GM19239 (cell line): Measurements from ENCODE around the gene OR9Q1.

ENCODE experiments used
- DNase-seq: peaks from one replicate; pipeline ENCODE4 v3.0.0; 2011; ENCODE audit warnings: low spot score; ENCODE audit not compliant: insufficient read length
- FAIRE-seq: peaks from 2 replicates; lab custom pipeline; 2011; peaks lifted over from hg19 to GRCh38; lab: Jason Lieb, UNC

The OR9Q1 gene

DNA sequence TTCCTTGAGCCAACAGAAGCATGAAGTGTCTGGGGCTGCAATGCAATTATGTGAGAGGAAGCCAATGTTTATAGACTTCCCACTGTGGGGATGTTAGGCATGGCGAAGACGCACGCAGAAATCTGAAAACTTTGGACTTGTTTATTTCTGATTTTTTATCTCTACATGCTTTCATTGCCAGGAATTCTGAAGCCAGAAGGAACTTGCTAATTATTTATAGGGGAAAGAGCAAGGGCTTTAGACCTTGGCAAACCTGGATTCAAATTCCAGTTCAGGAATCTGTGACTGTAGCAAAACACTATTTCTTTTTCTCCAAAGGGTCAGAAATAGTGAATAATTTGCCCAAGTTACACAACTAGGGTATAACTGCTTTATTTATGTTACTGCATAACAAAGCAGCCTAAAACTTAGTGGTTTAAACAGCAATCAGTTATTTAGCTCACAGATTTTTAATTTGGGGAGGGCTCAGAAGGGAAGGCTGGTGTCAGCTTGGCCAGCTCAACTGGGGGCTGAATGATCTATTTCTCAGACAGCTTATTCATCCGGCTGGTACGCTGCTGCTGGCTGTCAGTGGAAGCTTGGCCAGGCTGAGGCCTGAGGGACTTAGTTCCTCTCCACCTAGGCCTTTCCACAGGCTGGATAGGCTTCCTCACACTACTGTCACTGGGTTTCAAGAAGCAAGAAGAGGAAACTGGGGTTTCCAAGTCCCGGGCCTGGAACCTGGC is 5.2 kb downstream of the OR9Q1 start:
- DNase-seq (no peak), FAIRE-seq (no peak)

DNA sequence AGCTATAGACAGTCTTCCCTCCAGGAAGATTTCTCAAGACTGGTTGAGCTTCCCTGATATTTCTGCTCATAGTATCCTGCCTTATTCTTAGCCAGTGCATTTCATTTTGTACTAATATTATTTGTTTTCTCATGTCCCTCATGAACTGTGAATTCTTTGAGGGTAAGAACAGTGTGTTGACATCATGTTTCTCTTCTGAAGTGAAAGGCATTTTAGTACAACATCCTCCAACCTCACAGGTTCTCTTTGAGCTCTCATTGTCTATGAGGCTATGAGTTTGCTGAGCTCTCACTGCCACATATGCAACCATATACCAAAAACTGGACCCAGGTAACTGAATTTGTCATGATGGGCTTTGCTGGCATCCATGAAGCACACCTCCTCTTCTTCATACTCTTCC is 7.0 kb downstream of the OR9Q1 start, which contains the start of gene OR6Q1:
Gene OR6Q1, plus strand, starts transcription at position 301 of the 400 bp plus-strand sequence. Its CDS starts 0 bp downstream, at position 301.
- FAIRE-seq = no peak

DNA sequence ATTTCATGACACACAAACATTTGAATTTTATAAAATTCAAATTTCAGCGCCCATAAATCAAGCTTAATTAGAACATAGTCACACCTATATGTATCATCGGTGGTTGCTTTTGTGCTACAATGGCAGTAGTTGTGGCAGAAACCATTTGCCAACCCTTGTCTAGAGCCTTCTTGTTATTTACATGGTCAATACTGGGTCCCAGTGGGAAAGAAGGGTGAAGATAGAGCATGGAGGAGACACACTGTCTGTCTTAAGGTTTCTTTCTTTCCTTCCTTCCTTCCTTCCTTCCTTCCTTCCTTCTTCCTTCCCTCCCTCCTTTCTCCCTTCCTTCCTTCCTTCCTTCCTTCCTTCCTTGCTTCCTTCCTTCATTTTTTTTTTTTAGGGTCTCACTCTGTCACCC is 10.8 kb downstream of the OR9Q1 start:
- no peak for DNase-seq
- FAIRE-seq = no peak

More for the DNA sequence above, 7.0 kb downstream of the OR9Q1 start, which contains the start of gene OR6Q1:
- DNase-seq = no peak

DNA sequence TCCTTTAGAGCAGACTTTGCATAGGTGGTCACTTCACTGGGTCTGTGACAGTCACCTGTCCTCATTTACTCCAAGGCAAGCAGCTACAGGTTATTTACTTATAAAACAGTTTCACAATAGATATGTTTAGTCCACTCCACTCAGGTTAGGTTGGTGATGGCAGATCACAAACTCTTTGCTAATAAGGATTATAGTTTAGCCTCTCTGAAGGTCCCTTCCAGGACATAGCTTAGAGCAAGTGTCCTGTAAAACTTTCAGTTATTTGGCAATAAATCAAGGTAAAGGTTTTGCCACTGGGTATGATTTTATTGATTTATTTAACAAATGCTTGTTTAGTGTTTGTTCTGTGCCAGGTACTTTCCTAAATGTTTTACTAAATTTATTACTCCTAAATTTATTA is 15.9 kb downstream of the OR9Q1 start:
- FAIRE-seq (no peak), DNase-seq (no peak)

DNA sequence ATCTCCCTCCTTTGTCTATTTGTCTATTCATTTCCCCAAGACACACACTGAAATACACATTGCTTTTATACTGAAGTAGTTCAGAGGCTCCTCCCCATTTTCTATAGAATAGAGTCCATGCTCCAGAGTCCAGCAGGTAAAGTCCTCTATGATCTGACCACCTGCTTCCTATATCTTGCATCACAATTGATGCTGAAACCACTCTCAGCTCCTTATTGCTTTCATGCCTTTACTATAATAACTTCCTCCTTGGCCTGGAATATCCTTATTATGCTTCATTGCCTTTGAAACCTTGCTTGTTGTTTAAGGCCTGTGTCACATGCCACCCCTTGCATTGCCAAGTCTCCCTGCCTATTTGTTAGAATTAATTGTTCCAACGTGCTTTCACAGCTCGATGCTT is 19.7 kb downstream of the OR9Q1 start:
- no peak for DNase-seq
- no peak for FAIRE-seq

DNA sequence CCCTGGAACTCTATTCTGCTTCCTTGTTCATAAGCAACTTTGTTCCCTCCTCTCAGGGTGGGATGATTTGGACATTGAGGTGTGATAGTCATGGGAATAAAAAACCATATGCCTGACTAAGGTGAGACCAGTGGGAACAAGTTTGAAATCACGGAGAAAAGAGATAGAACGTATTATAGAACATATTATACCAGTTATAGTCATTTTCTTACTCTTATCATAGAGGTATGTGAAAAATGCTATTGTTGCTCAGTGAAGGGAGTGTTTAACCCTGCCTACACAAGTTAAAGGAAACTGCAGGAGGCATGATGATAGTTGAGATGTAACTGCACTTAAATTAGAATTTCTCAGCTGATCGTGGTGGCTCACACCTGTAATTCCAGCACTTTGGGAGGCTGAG is 22.6 kb downstream of the OR9Q1 start:
- no peak for FAIRE-seq

DNA sequence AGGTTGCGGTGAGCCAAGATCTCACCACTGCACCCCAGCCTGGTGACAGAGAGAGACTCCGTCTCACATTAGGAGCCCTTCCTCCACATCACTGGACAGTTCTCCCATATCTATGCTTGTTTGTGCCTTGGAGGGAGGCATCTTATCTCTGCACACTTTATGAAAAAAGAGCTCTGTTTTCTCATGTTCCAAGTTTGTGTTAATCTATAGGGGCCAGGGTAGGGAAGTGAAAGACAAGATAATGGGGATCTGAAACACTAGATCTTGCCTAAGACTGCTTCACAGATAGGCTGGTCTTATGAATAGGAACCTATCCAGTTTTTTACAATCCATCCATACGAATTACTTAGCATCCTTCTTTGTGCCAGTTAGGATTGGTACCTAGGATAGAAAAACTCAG is 24.1 kb downstream of the OR9Q1 start:
- FAIRE-seq = no peak
- DNase-seq = no peak

More for the DNA sequence above, 22.6 kb downstream of the OR9Q1 start:
- DNase-seq = no peak

DNA sequence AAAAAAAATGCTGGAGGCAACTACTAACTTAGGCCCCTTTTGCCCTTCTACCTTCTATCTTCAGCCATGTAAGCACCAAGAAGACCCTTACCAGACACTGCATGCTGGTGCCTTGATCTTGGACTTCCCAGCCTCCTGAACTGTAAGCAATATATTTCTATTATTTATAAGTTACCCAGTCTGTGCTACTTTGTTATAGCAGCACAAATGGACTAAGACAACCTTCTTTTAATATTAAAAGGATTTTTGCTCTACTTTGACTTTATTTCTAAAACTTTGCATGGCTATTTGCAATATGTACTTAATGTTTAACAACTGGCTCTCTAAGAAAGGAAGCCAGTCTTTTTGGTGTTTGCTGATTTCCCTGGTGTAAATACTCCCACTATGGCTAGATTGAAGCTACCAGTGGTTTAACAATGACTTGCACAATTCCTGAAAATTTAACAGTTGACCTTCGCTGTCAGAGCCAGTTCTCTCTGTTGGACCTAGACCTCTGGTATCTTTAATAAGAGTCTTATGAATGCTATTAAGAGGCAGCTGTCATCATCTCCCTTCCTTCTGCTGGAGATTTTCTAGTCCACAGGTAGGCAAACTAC is 32.2 kb downstream of the OR9Q1 start:
- no peak for FAIRE-seq
- no peak for DNase-seq

DNA sequence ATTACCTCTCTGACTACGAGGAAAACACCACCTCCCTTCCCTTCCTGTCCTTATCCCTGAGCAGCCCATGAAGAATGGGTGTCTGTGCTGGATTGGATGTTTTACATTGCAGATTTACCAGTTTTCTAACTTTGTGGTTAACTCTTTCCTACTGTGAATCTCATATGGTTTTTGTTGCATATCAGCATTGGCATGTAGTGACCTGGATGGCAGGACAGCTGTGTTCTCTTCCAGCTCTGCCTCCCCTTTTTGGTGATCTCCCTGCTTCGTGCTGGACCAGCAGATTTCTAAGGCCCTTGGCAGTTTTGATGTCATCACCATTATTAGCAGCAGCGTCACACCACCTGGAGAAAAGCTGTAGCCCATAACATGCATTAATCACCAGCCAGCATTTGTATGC is 33.8 kb downstream of the OR9Q1 start:
- no peak for FAIRE-seq
- no peak for DNase-seq

DNA sequence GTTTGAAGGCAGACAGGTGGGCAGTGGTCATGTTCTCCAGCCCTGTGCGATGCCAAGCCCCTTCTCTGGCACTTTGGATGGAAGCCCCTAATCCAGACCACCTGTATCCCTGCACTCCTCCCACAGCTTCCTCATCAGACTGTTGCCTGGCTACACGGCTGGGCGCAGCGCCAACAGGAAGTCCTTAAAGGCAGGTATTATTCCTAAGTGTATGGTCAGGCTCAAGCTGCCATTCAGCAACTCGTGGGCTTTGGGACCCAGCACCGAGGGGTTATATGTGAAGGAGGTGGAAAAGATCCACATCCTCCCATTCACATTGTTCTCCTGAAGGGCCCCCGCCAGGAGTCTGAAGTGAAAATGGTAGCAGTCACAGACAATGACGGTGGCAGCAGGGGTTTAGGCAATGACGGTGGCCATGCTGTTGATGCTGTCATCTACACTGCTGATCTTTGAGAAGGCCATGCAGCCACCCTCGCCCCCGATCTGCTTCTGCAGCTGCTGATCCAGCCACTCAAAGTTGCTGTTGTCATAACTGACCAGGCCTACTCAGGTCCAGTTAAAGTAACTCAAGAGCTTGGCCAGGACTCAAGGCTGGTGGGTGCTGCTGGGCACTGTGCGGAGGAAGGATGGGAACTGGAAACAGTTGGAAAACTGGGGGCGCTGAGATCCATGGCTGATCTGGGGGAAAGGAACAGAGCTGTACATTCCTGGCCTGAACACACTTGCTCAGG is 34.8 kb downstream of the OR9Q1 start:
- FAIRE-seq (no peak), DNase-seq (no peak)

DNA sequence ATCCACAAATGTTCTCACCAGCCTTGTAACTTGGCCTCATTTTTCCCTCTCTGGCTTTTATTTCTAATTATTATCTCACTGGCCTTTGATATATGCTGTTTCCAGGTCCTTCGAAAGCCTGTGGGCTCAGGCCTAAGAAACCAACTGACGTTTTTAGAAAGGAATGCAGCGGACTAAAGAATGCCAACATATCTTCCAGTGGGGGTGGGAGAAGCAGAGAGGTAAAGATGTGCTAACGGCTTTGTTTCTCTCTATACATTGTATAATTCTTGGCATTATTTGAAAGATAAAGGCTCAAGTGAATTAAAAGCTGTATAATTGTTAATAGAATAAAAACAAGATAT is 35.3 kb downstream of the OR9Q1 start:
- DNase-seq (no peak), FAIRE-seq (no peak)

DNA sequence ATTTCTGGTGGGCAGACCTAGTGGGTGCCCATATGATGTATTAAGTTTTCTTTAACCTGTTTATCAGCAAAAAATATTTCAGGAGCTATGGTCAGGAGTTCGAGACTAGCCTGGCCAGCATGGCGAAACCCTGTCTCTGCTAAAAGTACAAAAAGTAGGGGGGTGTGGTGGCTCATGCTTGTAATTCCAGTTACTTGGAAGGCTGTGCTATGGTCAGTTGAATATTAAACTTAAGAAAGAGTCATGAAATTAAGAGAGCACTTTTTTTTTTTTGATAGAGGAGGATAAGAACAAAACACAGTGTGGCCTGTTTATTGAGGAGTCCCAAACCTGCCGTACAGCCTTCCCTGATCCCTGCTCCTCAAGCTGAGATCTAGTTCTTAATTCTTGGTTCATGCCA is 36.9 kb downstream of the OR9Q1 start:
- FAIRE-seq = no peak
- no peak for DNase-seq

DNA sequence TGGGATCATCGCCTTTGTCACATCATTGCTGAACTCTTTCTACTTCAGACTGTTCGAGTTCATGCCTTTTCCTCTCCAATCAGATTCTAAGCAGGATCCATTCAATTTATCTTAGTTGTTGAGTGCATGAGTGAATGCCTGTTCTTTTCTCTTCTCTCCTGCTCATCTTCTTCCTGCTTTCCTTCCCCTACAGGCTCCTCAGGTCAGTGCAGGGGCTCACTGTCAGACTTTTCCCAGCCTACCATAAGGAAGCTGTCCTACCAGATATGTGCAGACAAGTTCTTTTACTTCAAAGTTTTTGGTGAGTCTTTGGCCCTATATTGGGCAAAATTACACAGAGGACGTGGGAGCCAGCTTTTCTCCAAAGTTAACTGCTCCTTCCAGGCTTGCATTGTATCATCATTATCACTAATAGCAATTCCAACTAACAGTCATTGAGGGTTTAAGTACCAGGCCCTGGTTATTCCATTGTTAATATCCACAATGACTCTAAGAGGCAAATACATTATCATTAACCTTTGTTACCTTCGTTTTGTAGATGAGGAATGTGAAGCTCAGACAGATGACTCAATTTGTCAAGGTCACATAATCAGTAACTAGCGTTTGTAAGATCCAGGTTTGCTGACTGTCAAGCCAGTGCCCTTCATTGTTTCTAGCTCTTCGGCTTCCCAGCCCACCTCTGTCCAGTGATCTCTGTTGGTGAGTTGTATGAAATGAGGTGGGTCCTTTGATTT is 37.4 kb downstream of the OR9Q1 start:
- FAIRE-seq (no peak), DNase-seq (no peak)

DNA sequence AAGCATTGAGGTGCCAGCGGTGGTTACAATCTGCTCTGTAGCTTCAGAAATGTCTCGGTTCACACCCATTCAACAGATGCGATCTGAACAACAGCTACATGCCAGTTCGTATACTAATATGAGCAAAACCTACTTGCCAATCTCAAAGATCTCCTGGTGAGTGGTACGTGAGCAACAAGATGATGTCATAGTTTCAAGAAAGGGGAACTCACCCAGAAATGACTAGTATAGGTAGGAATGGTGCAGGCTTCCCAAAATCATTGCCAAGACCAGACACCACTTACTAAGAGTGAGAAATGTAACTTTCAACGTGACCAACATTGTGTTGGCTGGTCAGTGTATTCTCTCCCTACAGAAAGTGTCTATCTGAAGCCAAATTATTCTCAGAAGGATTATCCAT is 38.1 kb downstream of the OR9Q1 start:
- DNase-seq (no peak), FAIRE-seq (no peak)

DNA sequence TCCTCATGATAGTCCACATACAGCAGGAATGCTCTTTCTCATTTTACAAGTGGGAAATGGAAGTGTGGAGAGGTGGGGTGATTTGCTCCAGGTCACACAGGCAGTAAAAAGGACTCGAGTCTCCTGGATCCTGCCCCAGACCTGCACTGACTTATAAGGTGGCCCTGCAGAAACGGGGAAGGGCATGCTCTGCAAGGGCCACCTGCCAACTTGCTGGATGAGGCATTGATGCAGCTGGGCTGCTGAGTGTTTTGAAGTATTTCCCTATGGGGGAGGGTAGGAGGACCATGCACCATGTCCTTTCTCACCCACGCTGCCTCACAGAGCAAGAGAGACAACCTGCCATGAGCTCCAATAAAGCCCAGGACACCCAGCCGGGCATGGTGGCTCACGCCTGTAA is 44.0 kb downstream of the OR9Q1 start:
- FAIRE-seq = no peak
- no peak for DNase-seq

DNA sequence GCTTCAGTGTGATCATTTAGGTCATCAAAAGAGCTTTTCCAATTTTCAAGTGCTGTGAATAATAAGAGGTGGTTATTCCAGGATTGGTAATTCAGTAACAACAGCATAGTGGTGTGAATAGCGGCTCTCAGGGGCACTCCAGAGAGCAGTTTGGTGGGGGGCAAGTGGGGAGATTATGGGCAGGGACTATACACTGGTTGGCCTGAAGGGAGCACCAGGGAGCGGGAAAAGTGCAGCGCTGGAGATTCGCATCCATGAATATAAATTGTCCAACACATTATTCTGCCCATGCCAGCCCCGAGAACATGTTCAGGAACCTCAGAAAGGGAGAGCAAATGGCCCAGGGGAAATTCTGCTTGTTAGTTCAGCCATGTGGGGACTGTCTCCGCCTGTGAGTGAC is 45.0 kb downstream of the OR9Q1 start:
- DNase-seq (no peak), FAIRE-seq (no peak)

DNA sequence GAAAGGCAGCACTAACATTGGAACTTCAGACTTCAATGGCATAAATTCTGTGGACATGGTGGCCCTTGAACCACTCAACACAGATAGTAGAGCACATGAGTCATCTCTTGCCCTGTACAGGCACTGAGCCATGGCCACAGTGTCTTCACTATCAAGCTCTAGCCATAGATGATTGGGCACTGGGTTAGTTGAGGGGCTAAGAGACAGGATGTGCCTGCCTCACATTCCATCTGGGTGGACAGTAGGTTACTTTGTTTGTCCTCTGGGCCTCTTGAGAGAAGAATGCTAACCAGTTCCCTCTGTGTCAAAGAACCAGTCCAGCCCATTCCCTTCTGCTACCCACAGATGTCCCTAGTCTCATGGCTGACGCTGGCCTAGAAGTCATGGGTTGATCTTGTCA is 46.9 kb downstream of the OR9Q1 start:
- DNase-seq = no peak
- no peak for FAIRE-seq

DNA sequence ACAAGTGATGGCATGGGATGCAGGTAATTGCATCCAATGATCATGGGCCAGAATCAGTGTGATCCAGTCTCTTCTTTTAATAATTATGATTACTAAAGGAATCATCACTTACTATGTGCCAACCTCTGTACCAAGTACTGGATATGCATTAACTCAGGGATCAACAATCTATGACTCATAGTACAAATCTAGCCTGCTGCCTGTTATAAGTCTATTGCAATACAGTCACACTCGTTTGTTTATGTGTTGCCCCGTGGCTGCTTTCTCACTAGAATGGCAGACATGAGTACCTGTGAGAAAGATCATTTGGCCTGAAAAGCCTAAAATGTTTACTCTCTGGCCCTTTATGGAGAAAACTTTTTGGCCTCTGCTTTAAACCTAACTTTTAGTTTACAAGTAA is 52.1 kb downstream of the OR9Q1 start:
- FAIRE-seq (no peak), DNase-seq (no peak)

DNA sequence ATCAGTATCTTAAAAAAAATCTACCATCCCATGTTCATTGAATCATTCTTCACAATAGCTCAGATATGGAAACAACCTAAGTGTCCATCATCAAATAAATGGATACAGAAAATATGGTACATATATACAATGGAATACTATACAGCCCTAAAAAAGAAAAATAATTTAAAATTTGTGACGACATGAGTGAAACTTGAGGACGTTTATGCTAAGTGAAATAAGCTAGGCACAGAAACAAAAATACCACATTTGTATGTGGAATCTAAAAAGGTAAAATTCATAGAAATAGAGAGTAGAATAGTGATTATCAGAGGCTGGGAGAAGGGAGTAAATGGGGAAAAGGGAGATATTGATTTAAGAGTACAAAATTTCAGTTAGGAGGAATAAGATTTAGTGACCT is 62.8 kb downstream of the OR9Q1 start:
- DNase-seq = no peak
- no peak for FAIRE-seq

DNA sequence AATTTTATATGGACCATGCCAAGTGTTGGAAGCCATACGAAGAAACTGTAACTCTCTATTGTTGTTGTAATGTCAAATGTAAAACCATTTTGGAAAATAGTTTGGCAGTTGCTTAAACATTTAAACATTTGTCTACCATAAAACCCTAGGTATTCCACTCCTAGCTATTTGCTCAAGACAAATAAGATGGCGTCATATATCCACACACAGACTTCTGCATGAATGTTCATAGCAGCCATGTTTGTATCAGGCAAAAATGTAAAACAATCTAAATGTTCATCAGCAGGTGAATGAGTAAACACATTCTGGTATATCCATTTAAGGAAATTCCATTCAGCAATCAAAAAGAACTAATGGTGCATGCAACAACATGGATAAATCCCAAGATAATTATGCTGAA is 73.8 kb downstream of the OR9Q1 start:
- DNase-seq = no peak
- no peak for FAIRE-seq

DNA sequence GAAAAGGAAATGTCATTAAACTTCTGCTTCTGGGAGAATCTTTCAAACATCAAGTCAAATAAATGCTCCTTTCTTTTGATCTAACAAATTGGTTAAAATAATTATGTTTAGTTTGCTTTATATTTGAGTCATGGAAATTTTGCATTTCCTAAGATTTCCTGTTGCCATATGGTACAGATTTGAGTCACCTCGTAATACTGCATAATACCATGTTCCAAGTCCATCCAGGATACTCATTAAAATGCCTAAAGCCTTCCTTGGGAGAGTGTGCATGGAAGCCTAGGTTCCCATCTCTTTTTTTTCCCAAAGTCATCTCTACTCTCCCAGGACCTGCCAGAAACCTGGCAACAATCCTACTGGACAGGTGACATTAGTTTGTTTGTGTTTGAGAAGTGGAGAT is 97.4 kb downstream of the OR9Q1 start:
- FAIRE-seq (no peak), DNase-seq (no peak)
